Cardiac septum (tissue), 1 donor: ENCODE measurements around the gene DPYD. TPM values are rescaled to one million over a fixed set of nuclear protein-coding genes. Genes with fewer than 3 reads are reported as not detected.
"Not testable (repeated sequence)": the region's sequence is repeated elsewhere in the genome, so short reads cannot be mapped to it uniquely, and the experiment has no call there.

Source experiments
- DNase-seq: peaks from one replicate; pipeline ENCODE4 v3.0.0-alpha.2; 2020; ENCODE audit warnings: low spot score
- intact Hi-C: fragments of 100-400 bp; cut with DNase I; formaldehyde crosslinking; loops from one replicate; pipeline ENCODE4 v1.14.0; 2022
- total RNA-seq: library from RNA; stranded (reverse); fragmentation: NEBNext Ultra II Directional; extraction: Animal tissue kit (Norgen Biotek cat#: 25700); gene quantifications from one replicate; pipeline ENCODE4 v1.2.1, GENCODE V29; 2021
- donor health status: DM: no; HTN: no; CAD: no.

DPYD gene
- total RNA-seq, 1 donor from 2014 or later = 7.3 TPM

- intact Hi-C loops = no loop called here
- no peak for DNase-seq
These were observed 564.5 kb downstream of the DPYD start for GRCh38 chr1:97356309-97356708.

- intact Hi-C loops = no loop called here
- no peak for DNase-seq
These were observed 567.9 kb downstream of the DPYD start for GRCh38 chr1:97352936-97353382.

DNA sequence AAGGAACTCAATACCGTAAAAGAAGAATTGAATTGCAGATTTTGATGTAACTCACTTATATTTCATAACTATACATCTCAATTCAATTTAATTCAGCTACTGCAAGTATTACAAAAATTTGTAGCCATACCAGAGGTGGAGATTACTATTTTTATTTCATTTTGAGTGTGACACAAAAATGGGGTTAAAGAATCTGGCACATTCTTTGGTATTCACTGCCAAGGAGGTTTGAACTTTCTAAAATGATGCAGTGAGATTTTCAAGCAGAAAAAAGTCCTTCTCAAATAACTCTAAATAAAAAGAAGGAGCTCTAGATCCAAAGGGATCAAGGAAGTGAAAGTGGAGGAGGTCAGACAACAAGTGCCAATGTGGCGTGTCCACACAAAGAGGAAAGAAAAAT lies 569.0 kb downstream of the DPYD start:
- DNase-seq = no peak
- intact Hi-C loops = no loop called here

DNA sequence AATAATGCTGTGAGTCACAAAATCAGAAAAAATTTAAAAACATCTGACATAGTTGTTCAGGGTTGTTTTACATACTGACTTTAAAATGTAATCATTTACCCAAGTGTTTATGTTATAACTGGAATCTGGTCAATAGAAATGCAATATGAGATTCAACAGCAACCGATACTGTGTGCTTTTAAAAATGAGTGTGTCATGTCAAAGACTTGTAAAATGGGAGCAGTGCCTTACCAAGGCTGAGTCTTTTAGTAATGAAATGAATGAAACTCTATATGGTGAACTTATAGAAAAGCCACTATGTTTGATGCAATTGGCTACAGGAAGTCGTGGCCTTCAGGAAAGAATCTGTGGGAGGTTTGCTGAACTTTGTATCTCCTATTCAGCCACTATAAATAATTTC lies 570.2 kb downstream of the DPYD start:
- intact Hi-C loops = no loop called here
- no peak for DNase-seq

- no peak for DNase-seq
- intact Hi-C loops = no loop called here
These were observed 570.6 kb downstream of the DPYD start for GRCh38 chr1:97350241-97350640.

DNA sequence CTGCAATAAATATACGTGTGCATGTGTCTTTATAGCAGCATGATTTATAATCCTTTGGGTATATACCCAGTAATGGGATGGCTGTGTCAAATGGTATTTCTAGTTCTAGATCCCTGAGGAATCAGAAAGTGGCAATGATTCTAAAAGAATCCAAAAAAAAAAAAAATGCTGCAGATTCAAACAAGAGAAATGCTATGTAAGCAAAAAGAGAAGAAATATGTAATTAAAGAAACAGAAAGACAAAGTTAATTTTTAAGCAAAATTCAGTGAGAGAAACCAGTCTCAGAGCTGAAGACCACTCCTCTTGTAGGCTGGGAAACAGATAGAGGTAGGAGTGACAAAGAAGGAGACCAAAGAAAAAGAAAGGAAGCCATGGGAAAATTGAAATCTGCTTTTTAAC lies 571.0 kb downstream of the DPYD start:
- DNase-seq, intact Hi-C loops: not testable (repeated sequence)

- no peak for DNase-seq
- intact Hi-C loops = no loop called here
These were observed 572.1 kb downstream of the DPYD start for GRCh38 chr1:97348599-97349265.

- intact Hi-C loops = no loop called here
- no peak for DNase-seq
These were observed 579.9 kb downstream of the DPYD start for GRCh38 chr1:97340951-97341350.

DNA sequence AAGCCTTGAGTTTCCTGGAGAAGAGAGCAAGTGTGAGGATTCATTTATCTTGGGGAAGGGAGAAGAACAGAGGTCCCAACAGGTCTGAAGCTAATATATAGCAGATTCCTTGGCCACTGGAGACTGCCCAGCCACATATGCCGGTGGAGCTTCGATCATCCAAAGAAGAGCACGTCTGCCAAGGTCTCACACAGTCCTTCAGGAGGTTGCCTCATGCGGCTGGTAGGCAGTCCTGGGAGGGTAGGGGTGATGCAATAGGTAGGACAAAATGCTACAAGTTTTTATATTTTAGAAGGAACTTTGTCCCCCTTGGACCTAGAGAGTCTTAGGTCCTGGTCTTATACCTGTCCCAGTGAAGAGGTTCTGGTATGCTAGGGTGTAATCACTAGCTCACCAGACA lies 582.5 kb downstream of the DPYD start:
- intact Hi-C loops = no loop called here
- no peak for DNase-seq

GRCh38 chr1:97337250-97338030 lies 583.4 kb downstream of the DPYD start:
- DNase-seq = no peak
- intact Hi-C loops = no loop called here

DNA sequence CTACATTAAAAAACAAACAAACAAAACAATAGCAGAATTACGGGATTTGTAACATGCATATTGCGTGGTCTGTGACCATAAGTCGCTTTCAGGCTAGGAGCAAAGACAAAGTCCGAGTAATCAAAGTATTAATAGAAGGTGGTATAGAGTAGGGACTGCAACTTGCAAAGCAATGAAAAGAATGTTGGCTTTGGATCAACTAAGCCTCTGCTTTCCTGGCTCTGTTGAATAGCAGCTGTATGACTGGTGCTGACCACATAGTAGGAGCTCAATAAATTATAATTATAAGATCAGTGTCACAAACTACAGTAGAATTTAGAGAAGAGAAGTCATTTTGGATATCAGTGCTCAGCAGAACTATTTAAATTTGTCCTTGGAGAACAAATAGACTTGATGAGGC lies 586.4 kb downstream of the DPYD start:
- no peak for DNase-seq
- intact Hi-C loops = no loop called here

- intact Hi-C loops = no loop called here
These were observed 588.1 kb downstream of the DPYD start for GRCh38 chr1:97332716-97333115.

GRCh38 chr1:97331165-97331564 lies 589.7 kb downstream of the DPYD start:
- intact Hi-C loops = no loop called here
- DNase-seq = no peak

More at GRCh38 chr1:97332716-97333115, 588.1 kb downstream of the DPYD start:
- no peak for DNase-seq

DNA sequence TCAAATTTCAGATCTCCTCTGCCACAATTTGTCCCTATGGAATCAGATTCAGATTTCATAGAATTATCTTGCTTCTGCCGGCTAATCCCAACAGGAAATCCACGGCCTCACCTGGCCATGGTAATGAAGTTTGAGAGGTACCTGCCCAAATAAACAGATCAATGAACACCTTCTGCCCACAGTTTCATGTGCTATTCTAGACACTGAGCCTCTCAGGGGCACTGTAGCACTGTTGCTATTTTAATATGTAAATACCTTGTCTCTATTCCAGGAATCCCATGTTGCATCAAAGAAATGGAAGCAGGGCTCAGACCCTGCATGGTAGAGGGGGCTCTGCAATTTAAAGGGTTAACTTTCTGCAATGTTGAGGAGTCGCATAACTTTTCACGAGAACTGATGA lies 606.1 kb downstream of the DPYD start:
- intact Hi-C loops = no loop called here
- DNase-seq = no peak

DNA sequence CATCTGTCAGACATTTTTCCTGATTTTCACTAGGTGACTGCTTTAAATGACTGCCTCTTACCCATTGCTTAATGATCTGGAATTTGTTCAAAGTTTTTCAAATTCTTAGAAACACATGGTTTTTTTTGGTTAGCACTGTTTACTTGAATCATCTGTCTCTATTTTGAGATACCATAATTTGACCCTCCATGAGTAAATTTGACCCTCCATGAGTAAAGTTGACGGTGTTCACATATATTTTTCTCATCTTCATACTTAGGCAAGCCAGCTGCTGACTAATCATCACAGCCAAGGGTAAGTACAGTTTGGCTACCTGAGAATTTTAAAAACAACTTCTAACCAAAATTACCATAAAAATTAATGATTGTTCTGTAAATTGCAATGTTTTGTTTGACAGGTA lies 612.7 kb downstream of the DPYD start:
- intact Hi-C loops = no loop called here
- no peak for DNase-seq

DNA sequence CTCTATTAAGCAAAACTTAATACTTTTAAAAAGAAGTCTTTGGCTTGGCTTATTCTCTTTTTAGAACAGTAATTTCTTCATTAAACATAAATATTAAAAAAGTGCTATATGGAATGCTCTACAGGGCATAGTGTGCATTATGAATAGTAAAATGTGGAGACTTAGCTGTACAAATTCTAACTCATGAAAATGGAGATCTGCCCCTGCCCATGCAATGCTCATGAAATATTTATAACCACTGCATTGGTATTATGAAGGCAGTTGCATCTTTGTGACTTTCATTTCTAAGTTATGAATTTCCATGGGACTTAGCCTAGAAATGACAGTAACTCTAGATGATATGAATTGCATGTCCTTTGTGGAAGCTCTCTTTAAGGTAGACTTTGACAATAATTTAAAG lies 613.3 kb downstream of the DPYD start:
- intact Hi-C loops = no loop called here
- DNase-seq = no peak

GRCh38 chr1:97307151-97307550 lies 613.7 kb downstream of the DPYD start:
- no peak for DNase-seq
- intact Hi-C loops = no loop called here

DNA sequence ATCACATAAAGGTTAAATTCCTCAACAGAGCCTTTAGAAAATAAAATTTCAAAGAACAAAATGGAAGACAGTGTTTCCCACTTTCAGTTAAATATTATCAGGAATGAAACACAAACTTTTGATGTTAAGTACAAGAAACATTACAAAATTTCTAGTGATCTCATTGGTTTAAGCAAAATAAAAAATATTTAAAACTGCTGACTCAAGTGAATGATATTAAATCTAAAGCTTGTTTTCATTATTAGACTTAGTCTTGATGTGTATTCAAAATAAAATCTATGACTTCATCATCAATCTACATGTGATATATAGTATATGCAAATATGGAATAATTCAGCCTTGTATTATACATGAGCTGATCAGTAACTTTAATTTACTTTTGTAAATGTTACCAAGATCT lies 614.3 kb downstream of the DPYD start:
- intact Hi-C loops = no loop called here
- no peak for DNase-seq

DNA sequence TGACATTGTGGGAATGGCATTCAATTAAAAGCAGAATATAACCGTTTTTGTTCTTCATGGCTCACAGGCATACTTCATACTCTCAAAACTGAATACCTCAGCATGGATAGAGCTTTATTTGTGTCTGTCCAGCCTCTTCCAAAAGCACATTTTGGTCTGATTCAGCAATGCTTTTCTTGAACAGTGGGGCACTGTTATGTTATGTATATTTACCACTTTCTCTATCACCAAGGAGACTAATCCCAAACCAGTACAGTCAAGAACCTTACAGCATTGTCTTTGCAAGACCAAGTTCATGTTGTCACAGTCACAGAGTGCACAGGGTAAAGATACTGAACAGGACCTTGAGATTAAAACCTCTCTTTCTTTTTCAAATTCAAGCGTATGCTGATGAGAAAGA lies 616.5 kb downstream of the DPYD start:
- DNase-seq = no peak
- intact Hi-C loops = no loop called here

- no peak for DNase-seq
- intact Hi-C loops = no loop called here
These were observed 621.9 kb downstream of the DPYD start for GRCh38 chr1:97298966-97299365.

GRCh38 chr1:97297611-97298010 lies 623.2 kb downstream of the DPYD start:
- intact Hi-C loops = no loop called here
- DNase-seq = no peak
